Calu3 (cell line): ENCODE results near the gene KDM4B. TPM values are rescaled to one million over a fixed set of nuclear protein-coding genes. Genes with fewer than 3 reads are reported as not detected.

Experiments
- BruUV-seq: library from RNA; stranded (reverse); fragments of 400-500 nt; replicated peaks from 2 replicates; lab custom pipeline; 2021; lab: Mats Ljungman, UMichigan
- CTCF ChIA-PET: fragments of 300-600 bp; sonication (Branson Sonifier 250); formaldehyde crosslinking; loops from one replicate; lab custom pipeline; 2022; ENCODE audit warnings: antibody characterized with exemption; lab: Charles Lee
- DNase-seq: peaks from one replicate; pipeline ENCODE4 v3.0.0; 2022
- H3K27ac Mint-ChIP-seq: one replicate; pipeline ENCODE4 v1.8.0; 2022; ENCODE audit warnings: mixed read lengths; ENCODE audit not compliant: unreplicated experiment
- H3K27me3 Mint-ChIP-seq: one replicate; pipeline ENCODE4 v1.8.0; 2022; ENCODE audit warnings: mixed read lengths; ENCODE audit not compliant: unreplicated experiment
- H3K36me3 Mint-ChIP-seq: one replicate; pipeline ENCODE4 v1.8.0; 2022; ENCODE audit warnings: mild to moderate bottlenecking, moderate library complexity, mixed read lengths; ENCODE audit not compliant: insufficient read depth, unreplicated experiment
- H3K4me1 Mint-ChIP-seq: one replicate; pipeline ENCODE4 v1.8.0; 2022; ENCODE audit warnings: mild to moderate bottlenecking, low read depth, mixed read lengths; ENCODE audit not compliant: unreplicated experiment
- H3K4me3 Mint-ChIP-seq: one replicate; pipeline ENCODE4 v1.8.0; 2022; ENCODE audit warnings: mild to moderate bottlenecking, low read depth, moderate library complexity, mixed read lengths; ENCODE audit not compliant: unreplicated experiment
- H3K9me3 Mint-ChIP-seq: one replicate; pipeline ENCODE4 v1.8.0; 2022; ENCODE audit warnings: low read depth, mixed read lengths; ENCODE audit not compliant: unreplicated experiment
- intact Hi-C: fragments of 100-400 bp; cut with micrococcal nuclease; formaldehyde crosslinking; loops from one replicate; pipeline ENCODE4 v1.10.0; 2022; ENCODE audit not compliant: unreplicated experiment
- total RNA-seq: library from RNA; stranded (reverse); gene quantifications from 2 replicates; pipeline ENCODE4 v1.2.3, GENCODE V29; 2022
- TF ChIP-seq, protein P1 (sequence below): fragments of 200-600 bp; IDR thresholded peaks from one replicate; pipeline ENCODE4 v1.8.0; 2022; ENCODE audit warnings: antibody characterized with exemption; ENCODE audit not compliant: unreplicated experiment

Gene KDM4B
- total RNA-seq, 1 experiment from 2014 or later: 13.9 TPM

DNA sequence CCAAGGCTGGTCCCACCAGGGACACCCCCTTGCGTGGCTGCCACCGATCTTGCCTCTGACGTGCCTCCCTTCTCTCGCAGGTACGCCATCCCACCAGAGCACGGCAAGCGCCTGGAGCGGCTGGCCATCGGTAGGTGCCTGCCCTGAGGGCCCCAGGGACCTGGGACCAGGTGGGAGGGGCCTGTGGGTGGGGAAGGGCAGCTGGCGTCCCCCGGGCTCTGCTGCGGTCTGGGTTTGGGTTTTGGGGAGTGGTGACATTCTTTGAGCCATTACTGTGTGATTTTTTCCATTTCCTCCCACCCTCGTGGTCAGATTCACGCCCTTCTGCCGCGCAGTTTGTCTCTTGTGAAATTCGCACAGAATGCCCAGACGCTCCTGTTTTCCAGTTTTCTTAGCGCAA is 102.0 kb downstream of the KDM4B start:
- Mint-ChIP-seq H3K4me1 (no peaks in the 10 kb centered on the region), H3K36me3 (peaks cover 7% of the 10 kb centered on the region), H3K9me3 (no peaks in the 10 kb centered on the region), H3K4me3 (no peak overlapping the region), H3K27ac (no peak overlapping the region), H3K27me3 (no peaks in the 10 kb centered on the region)
- intact Hi-C loops: no loop called here
- TF ChIP-seq, protein P1, sequence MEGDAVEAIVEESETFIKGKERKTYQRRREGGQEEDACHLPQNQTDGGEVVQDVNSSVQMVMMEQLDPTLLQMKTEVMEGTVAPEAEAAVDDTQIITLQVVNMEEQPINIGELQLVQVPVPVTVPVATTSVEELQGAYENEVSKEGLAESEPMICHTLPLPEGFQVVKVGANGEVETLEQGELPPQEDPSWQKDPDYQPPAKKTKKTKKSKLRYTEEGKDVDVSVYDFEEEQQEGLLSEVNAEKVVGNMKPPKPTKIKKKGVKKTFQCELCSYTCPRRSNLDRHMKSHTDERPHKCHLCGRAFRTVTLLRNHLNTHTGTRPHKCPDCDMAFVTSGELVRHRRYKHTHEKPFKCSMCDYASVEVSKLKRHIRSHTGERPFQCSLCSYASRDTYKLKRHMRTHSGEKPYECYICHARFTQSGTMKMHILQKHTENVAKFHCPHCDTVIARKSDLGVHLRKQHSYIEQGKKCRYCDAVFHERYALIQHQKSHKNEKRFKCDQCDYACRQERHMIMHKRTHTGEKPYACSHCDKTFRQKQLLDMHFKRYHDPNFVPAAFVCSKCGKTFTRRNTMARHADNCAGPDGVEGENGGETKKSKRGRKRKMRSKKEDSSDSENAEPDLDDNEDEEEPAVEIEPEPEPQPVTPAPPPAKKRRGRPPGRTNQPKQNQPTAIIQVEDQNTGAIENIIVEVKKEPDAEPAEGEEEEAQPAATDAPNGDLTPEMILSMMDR: no peak
- DNase-seq: no peak
- CTCF ChIA-PET: no interaction called here
- BruUV-seq: no TSS peak

- Mint-ChIP-seq H3K4me3 (no peak overlapping the region), H3K9me3 (no peaks in the 10 kb centered on the region), H3K36me3 (peaks cover 5% of the 10 kb centered on the region), H3K27me3 (no peaks in the 10 kb centered on the region), H3K4me1 (no peaks in the 10 kb centered on the region), H3K27ac (no peak overlapping the region)
- intact Hi-C loops: no loop called here
- BruUV-seq: no TSS peak
- CTCF ChIA-PET: interaction anchor here (0.5 kb wide), 1 partner anchor 99 kb away, joined by 3 read pairs; no protein-coding TSS in a partner anchor
- no peak for DNase-seq
- TF ChIP-seq, protein P1: no peak
Observed at GRCh38 chr19:5071579-5071978, 102.7 kb downstream of the KDM4B start.

GRCh38 chr19:5072115-5072514 is 103.2 kb downstream of the KDM4B start:
- H3K4me1 Mint-ChIP-seq: no peaks in the 10 kb centered on the region
- H3K36me3 Mint-ChIP-seq: peaks cover under 1% of the 10 kb centered on the region
- no TSS peak for BruUV-seq
- TF ChIP-seq, protein P1: no peak
- intact Hi-C loops: no loop called here
- no peak for DNase-seq
- no peaks in the 10 kb centered on the region for H3K27me3 Mint-ChIP-seq
- no peaks in the 10 kb centered on the region for H3K9me3 Mint-ChIP-seq
- no peak overlapping the region for H3K4me3 Mint-ChIP-seq
- no peak overlapping the region for H3K27ac Mint-ChIP-seq
- CTCF ChIA-PET: no interaction called here

DNA sequence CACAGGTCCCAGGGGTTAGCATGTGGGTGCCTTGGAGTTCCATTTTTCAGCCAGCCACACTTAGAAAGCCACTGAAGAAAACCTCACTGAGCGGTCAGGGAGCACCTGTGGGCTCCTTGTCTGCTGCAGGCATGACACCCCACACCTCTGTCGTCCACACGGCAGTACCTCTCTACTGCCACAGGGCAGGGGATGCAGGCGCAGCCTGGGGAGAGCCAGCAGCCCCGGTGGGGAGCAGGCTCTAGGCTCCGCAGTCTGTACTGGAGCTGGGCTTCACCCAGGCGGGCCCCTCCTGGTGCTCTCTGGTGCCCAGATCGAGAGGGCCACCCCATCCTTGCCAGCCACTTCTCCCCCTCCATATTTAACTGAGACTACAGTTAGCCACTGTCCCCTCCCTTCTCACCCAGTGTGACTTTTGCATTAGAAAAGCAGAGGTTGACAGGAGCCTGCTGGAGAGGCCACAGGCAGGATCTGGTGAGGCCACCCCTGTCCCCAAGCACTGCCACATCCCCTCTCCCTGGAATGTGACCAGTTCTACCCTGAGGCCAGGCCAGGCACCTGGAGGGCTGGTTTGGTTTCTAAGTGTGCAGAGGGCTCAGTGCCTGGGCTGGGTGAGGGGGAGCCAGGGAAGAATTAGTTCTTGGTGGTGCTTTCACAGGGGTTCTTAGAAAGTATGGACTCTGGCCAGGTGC is 104.4 kb downstream of the KDM4B start:
- TF ChIP-seq, protein P1: no peak
- intact Hi-C loops: no loop called here
- H3K9me3 Mint-ChIP-seq: no peaks in the 10 kb centered on the region
- no peaks in the 10 kb centered on the region for H3K36me3 Mint-ChIP-seq
- CTCF ChIA-PET: no interaction called here
- no peaks in the 10 kb centered on the region for H3K27me3 Mint-ChIP-seq
- no peak for DNase-seq
- H3K27ac Mint-ChIP-seq: no peak overlapping the region
- no TSS peak for BruUV-seq
- no peak overlapping the region for H3K4me3 Mint-ChIP-seq
- no peaks in the 10 kb centered on the region for H3K4me1 Mint-ChIP-seq
